Measurements from ENCODE around the gene KCNG1. TPM values are rescaled to one million over a fixed set of nuclear protein-coding genes. Genes with fewer than 3 reads are reported as not detected.

Gene KCNG1
- total and polyA plus RNA-seq, 8 donors: 0.19 to 11.9 (median 2.7) TPM; not detected in 4

DNA sequence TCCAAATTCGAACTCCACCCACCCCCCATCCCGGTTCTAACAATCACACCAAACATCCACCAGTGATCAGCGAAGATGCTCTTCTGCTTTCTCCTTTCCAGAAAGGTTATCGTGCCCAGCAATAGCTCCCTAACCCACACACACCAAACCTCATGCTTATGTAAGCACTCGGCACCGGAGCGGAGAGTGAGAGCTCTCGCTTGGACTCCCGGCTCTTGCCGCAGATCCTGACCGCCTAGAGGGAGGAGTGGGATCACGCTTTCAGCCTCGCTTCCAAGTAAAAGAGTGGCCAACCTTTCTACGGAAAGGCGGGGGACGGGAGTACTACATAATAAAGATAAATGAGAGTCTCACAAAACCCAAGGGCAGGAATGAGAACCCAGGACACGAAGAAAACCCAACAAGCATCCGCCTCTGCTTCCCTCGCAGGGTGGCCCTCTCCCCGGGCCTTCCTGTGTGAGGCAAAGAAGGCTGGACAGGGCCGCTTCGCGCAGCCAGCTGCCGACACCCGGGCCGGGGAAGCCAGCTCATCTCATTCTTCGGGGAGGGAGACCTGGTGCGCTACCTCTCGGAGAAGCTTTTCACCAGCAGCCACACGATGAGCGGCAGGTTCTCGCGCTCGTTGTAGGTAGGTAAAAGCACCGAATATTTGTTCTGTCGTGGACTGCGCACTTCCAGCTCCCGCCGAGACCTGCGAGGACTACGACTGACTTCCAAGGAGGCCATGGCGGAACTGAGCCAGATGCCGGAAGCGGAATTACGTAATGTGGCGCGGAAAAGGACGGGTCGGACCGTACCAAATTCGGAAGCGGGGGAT lies 64.9 kb downstream of the KCNG1 start, which contains the start of gene DPM1:
Gene DPM1 (minus strand): TSS at position 735 of the 817 bp plus-strand sequence. CDS start 9 bp downstream, at position 726.
- Histone ChIP-seq H3K9me3 (no peaks in the 10 kb centered on the region), H3K27ac (peak within 1 kb of the TSS; percentile 86 to 94 (median 93)), H3K4me1 (peaks cover 35 to 72% (median 58%) of the 10 kb centered on the region in 4 donors), H3K27me3 (no peaks in the 10 kb centered on the region), H3K36me3 (peaks cover 15 to 41% (median 31%) of the 10 kb centered on the region in 4 donors), H3K4me3 (peak within 1 kb of the TSS; percentile 91 to 100 (median 94))
- peak; percentile 89 to 96 (median 95) for TF ChIP-seq POLR2AphosphoS5 (IDR thresholded peaks at IDR 0.05)
- TF ChIP-seq, protein P1, sequence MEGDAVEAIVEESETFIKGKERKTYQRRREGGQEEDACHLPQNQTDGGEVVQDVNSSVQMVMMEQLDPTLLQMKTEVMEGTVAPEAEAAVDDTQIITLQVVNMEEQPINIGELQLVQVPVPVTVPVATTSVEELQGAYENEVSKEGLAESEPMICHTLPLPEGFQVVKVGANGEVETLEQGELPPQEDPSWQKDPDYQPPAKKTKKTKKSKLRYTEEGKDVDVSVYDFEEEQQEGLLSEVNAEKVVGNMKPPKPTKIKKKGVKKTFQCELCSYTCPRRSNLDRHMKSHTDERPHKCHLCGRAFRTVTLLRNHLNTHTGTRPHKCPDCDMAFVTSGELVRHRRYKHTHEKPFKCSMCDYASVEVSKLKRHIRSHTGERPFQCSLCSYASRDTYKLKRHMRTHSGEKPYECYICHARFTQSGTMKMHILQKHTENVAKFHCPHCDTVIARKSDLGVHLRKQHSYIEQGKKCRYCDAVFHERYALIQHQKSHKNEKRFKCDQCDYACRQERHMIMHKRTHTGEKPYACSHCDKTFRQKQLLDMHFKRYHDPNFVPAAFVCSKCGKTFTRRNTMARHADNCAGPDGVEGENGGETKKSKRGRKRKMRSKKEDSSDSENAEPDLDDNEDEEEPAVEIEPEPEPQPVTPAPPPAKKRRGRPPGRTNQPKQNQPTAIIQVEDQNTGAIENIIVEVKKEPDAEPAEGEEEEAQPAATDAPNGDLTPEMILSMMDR (IDR thresholded peaks at IDR 0.05): no peak
- peak in 2 of 4 donors; percentile 48 to 51 for TF ChIP-seq POLR2A (IDR thresholded peaks at IDR 0.05)
- TF ChIP-seq EP300 (IDR thresholded peaks at IDR 0.05): no peak
- DNase-seq: peak; percentile 89 to 96
- intact Hi-C loops (cut with DNase I; ENCODE audit: low total_unique reads): no loop called here
- 0 to 1% (median 1%) methylated on average over 42 to 52 of the region's 52 CpGs for WGBS, 5 donors

DNA sequence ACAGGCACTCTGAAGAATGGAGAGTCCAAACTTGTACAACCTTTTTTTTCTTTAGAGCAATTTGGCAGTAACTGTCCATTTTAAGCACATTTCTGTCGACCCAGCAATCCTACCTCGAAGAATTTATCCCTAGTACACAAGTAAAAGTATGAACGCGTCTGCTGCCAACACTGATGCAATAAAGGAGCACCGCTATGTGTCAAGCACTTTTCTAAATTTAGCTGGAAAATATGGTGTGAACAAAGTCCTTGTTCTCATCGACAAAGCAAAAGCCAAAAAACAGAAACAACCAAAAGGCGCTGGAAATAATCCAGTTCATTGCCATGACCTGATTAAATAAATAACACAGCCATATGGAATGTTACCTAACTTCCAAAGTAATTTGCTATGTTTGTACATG lies 65.6 kb downstream of the KCNG1 start:
- H3K27ac ChIP-seq: peak overlapping the region in 3 of 5 donors; percentile 90 to 94 (median 93)
- H3K9me3 ChIP-seq: no peaks in the 10 kb centered on the region
- H3K4me3 ChIP-seq: peak overlapping the region; percentile 91 to 100 (median 94)
- peaks cover 15 to 44% (median 34%) of the 10 kb centered on the region in 4 donors for H3K36me3 ChIP-seq
- TF ChIP-seq POLR2AphosphoS5 (IDR thresholded peaks at IDR 0.05): no peak
- DNase-seq: no peak
- peaks cover 35 to 66% (median 53%) of the 10 kb centered on the region in 4 donors for H3K4me1 ChIP-seq
- intact Hi-C loops (cut with DNase I; ENCODE audit: low total_unique reads): no loop called here
- 10 to 17% (median 13%) methylated on average over 7 of the region's 7 CpGs for WGBS, 5 donors
- no peaks in the 10 kb centered on the region for H3K27me3 ChIP-seq

DNA sequence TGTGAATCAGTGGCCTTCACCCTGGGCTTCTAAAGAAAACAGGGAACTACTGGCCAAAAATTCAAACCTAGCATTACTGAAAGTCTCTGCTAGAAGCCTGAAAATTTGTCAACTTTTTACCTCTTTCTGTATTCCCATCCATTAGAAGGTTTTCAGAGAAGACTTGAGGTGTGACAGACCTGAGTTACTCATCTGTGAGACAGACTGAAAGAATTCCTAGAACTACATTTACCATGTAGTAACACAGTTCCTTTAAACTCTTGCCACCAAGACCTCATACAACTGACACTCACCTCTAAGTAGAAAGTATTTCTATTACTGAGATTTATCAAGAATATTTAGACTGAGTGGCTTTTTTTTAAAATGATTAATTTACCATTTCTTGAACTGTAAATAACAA lies 69.1 kb downstream of the KCNG1 start:
- Histone ChIP-seq H3K4me1 (peaks cover 23 to 38% (median 31%) of the 10 kb centered on the region in 4 donors), H3K4me3 (no peak overlapping the region), H3K9me3 (no peaks in the 10 kb centered on the region), H3K27ac (no peak overlapping the region), H3K27me3 (no peaks in the 10 kb centered on the region), H3K36me3 (peaks cover 28 to 63% (median 62%) of the 10 kb centered on the region in 4 donors)
- no peak for DNase-seq
- intact Hi-C loops (cut with DNase I; ENCODE audit: low total_unique reads): no loop called here
- no peak for TF ChIP-seq EP300 (IDR thresholded peaks at IDR 0.05)
- no peak for TF ChIP-seq POLR2AphosphoS5 (IDR thresholded peaks at IDR 0.05)
- TF ChIP-seq, protein P1 (IDR thresholded peaks at IDR 0.05): no peak
- TF ChIP-seq POLR2A (IDR thresholded peaks at IDR 0.05): no peak

Other genes with a start within 250 kb of the KCNG1 start
- 1 to 10 TPM in 3 of 5 donors, under 1 TPM in 1, not detected in 1; under 0.01 to 2.8 (median 1.9) TPM for gene BCAS4, start 228.0 kb downstream of the KCNG1 start, total RNA-seq
- gene BCAS4, start 228.0 kb downstream of the KCNG1 start, polyA plus RNA-seq: 1 to 10 TPM in 2 of 3 donors, under 1 TPM in 1; 0.46 to 7.2 (median 5.6) TPM
- 10 to 100 TPM; 39.7 to 67.4 (median 57.1) TPM for gene ADNP, start 91.7 kb downstream of the KCNG1 start, total RNA-seq
- 10 to 100 TPM; 19.9 to 41.3 (median 20.4) TPM for gene ADNP, start 91.7 kb downstream of the KCNG1 start, polyA plus RNA-seq
- gene DPM1, start 64.6 kb downstream of the KCNG1 start, total RNA-seq: 10 to 100 TPM; 10.7 to 74.1 (median 33.2) TPM
- 10 to 100 TPM; 47.9 to 53.2 (median 52.7) TPM for gene DPM1, start 64.6 kb downstream of the KCNG1 start, polyA plus RNA-seq
- 1 to 10 TPM in 3 of 5 donors, under 1 TPM in 1, not detected in 1; 0.89 to 7.0 (median 2.7) TPM for gene MOCS3, start 64.3 kb downstream of the KCNG1 start, total RNA-seq
- gene MOCS3, start 64.3 kb downstream of the KCNG1 start, polyA plus RNA-seq: 1 to 10 TPM; 2.1 to 2.4 (median 2.2) TPM

Data from stomach (tissue), 9 donors.